HepG2 (cell line): ENCODE results near the gene ZBTB20. TPM values are rescaled to one million over a fixed set of nuclear protein-coding genes. Genes with fewer than 3 reads are reported as not detected.

Experiments used
- ATAC-seq: fragments of 200-7000 bp; cut with Tn5 transposase; 3 replicates; pipeline ENCODE4 v1.9.1; 2020; ENCODE audit warnings: mild to moderate bottlenecking, moderate library complexity
- BruUV-seq: library from RNA; stranded (reverse); fragments of 400-500 nt; replicated peaks from 2 replicates; lab custom pipeline; 2021; lab: Mats Ljungman, UMichigan
- CTCF ChIA-PET: fragments of 300-600 bp; formaldehyde crosslinking; extraction: SDS; loops from one replicate; lab custom pipeline; 2021; ENCODE audit warnings: low total read pairs, inconsistent platforms, low intra/inter-chr PET ratio; lab: Yijun Ruan, JAX
- POLR2A ChIA-PET: fragments of 350-600 bp; sonication (Branson Sonifier 250); formaldehyde crosslinking; loops from one replicate; lab custom pipeline; 2020; ENCODE audit warnings: antibody characterized with exemption, inconsistent platforms; lab: Yijun Ruan, JAX
- DNase-seq: peaks from one replicate; pipeline ENCODE4 v3.0.0-alpha.2; 2015; ENCODE audit warnings: low spot score
- FAIRE-seq: peaks from 3 replicates; lab custom pipeline; 2011; peaks lifted over from hg19 to GRCh38; lab: Jason Lieb, UNC
- H2AFZ ChIP-seq: one replicate; pipeline ENCODE4 v1.6.1; 2011; ENCODE audit warnings: low read length, inconsistent platforms
- H3K27ac ChIP-seq: fragments of 300-600 bp; 3 replicates; pipeline ENCODE4 v1.8.0; 2011; ENCODE audit warnings: mixed run types, mild to moderate bottlenecking, mixed read lengths, low read length, inconsistent platforms; ENCODE audit not compliant: insufficient read depth; ENCODE audit errors: extremely low read length
- H3K27me3 ChIP-seq, 2 experiments: fragments of 200-600 bp in 1 of 2; 2 replicates in 1 of 2; 3 replicates in 1 of 2; pipeline versions ENCODE4 v1.6.0 to v1.8.0; 2011; ENCODE audit warnings: low read length in 2 of 2, mild to moderate bottlenecking in 2 of 2, moderate library complexity in 2 of 2, inconsistent platforms in 1 of 2; ENCODE audit not compliant: insufficient read depth in 2 of 2, control insufficient read depth in 1 of 2
- H3K36me3 ChIP-seq, 2 experiments: fragments of 200-600 bp in 1 of 2; replicated peaks in 1 of 2; 2 replicates in 1 of 2; 3 replicates in 1 of 2; pipeline versions ENCODE4 v1.5.1 to v1.8.0; 2011; ENCODE audit warnings: low read length in 2 of 2, inconsistent platforms in 1 of 2; ENCODE audit not compliant: insufficient read depth in 2 of 2, control insufficient read depth in 1 of 2
- H3K4me1 ChIP-seq: 2 replicates; pipeline ENCODE4 v1.5.1; 2012; ENCODE audit warnings: low read length, inconsistent platforms; ENCODE audit not compliant: insufficient read depth
- H3K4me2 ChIP-seq: 2 replicates; pipeline ENCODE4 v1.6.0; 2011; ENCODE audit warnings: low read depth, low read length, inconsistent platforms
- H3K4me3 ChIP-seq, 3 experiments: fragments of 200-600 bp in 1 of 3; sonication (generic), shearing (Covaris generic) in 1 of 3; replicated peaks in 1 of 3; 2 replicates each; pipeline ENCODE4 v1.5.1; 2011 to 2016; ENCODE audit warnings: low read length in 3 of 3, inconsistent platforms in 2 of 3, low read depth in 2 of 3, mild to moderate bottlenecking in 2 of 3, control low read depth in 1 of 3, mixed read lengths in 1 of 3; ENCODE audit not compliant: insufficient read depth in 1 of 3
- H3K79me2 ChIP-seq: one replicate; pipeline ENCODE4 v1.6.1; 2011; ENCODE audit warnings: low read length, inconsistent platforms; ENCODE audit not compliant: insufficient read depth
- H3K9ac ChIP-seq: 2 replicates; pipeline ENCODE4 v1.6.0; 2011; ENCODE audit warnings: mild to moderate bottlenecking, low read depth, low read length, inconsistent platforms; ENCODE audit not compliant: insufficient read depth
- H3K9me3 ChIP-seq: 2 replicates; pipeline ENCODE4 v1.5.1; 2012; ENCODE audit warnings: mild to moderate bottlenecking, low read length
- H4K20me1 ChIP-seq: 2 replicates; pipeline ENCODE4 v1.6.0; 2011; ENCODE audit warnings: inconsistent platforms, mild to moderate bottlenecking, low read length, moderate library complexity; ENCODE audit not compliant: insufficient read depth
- AFF4 ChIP-seq: sonication (generic); formaldehyde crosslinking; IDR thresholded peaks from 2 replicates; pipeline ENCODE4 v1.4.0; 2020; ENCODE audit warnings: missing genetic modification reagents
- ARHGAP35 ChIP-seq: sonication (generic); formaldehyde crosslinking; IDR thresholded peaks from 2 replicates; pipeline ENCODE4 v1.9.0; 2022; ENCODE audit warnings: mild to moderate bottlenecking, inconsistent platforms, moderate library complexity, missing genetic modification reagents, borderline replicate concordance
- EED ChIP-seq: sonication (generic); formaldehyde crosslinking; IDR thresholded peaks from 2 replicates; pipeline ENCODE4 v1.5.0; 2020; ENCODE audit warnings: mild to moderate bottlenecking, missing genetic modification reagents
- GPBP1L1 ChIP-seq: sonication (generic); formaldehyde crosslinking; IDR thresholded peaks from 2 replicates; pipeline ENCODE4 v1.5.0; 2020; ENCODE audit warnings: mild to moderate bottlenecking, missing genetic modification reagents
- REST ChIP-seq, 2 experiments: IDR thresholded peaks; 2 replicates each; pipeline ENCODE4 v1.6.1; 2011 to 2012; ENCODE audit warnings: low read length in 2 of 2, borderline replicate concordance in 1 of 2, low read depth in 1 of 2, mild to moderate bottlenecking in 1 of 2, moderate library complexity in 1 of 2
- SETDB1 ChIP-seq: sonication (generic); formaldehyde crosslinking; IDR thresholded peaks from 2 replicates; pipeline ENCODE4 v1.5.1; 2020; ENCODE audit warnings: missing genetic modification reagents, mild to moderate bottlenecking, borderline replicate concordance
- ZFP36L2 ChIP-seq: sonication (generic); formaldehyde crosslinking; IDR thresholded peaks from 2 replicates; pipeline ENCODE4 v1.4.0; 2020; ENCODE audit warnings: missing genetic modification reagents
- ZFP37 ChIP-seq: sonication (generic); formaldehyde crosslinking; IDR thresholded peaks from 2 replicates; pipeline ENCODE4 v1.4.0; 2020; ENCODE audit warnings: missing genetic modification reagents, borderline replicate concordance
- ZMAT3 ChIP-seq: sonication (generic); formaldehyde crosslinking; conservative IDR thresholded peaks from 2 replicates; pipeline ENCODE4 v1.7.0; 2021; ENCODE audit warnings: missing genetic modification reagents
- ZNF276 ChIP-seq: sonication (generic); formaldehyde crosslinking; IDR thresholded peaks from 2 replicates; pipeline ENCODE4 v1.4.0; 2020; ENCODE audit warnings: mild to moderate bottlenecking, low read depth, missing genetic modification reagents
- ZNF546 ChIP-seq: sonication (generic); formaldehyde crosslinking; conservative IDR thresholded peaks from 2 replicates; pipeline ENCODE4 v1.8.1; 2023; ENCODE audit warnings: mild to moderate bottlenecking, missing genetic modification reagents
- ZNF776 ChIP-seq: sonication (generic); formaldehyde crosslinking; IDR thresholded peaks from 2 replicates; pipeline ENCODE4 v1.4.0; 2020; ENCODE audit warnings: mild to moderate bottlenecking, missing genetic modification reagents
- WGBS: methylation state at CpG from one replicate; pipeline ENCODE4 v1.1.6; 2017; ENCODE audit warnings: low lambda C conversion rate; 5-methylcytosine and 5-hydroxymethylcytosine counted together
- in situ Hi-C: cut with HindIII; loops from 2 replicates; pipeline ENCODE4 v1.10.0; 2017; ENCODE audit warnings: low pct_unique_long_range_greater_than_20kb; ENCODE audit not compliant: extremely low pct_ligation_motif_present
- intact Hi-C: fragments of 100-400 bp; cut with micrococcal nuclease; formaldehyde crosslinking; loops from one replicate; pipeline ENCODE4 v1.10.0; 2022; ENCODE audit not compliant: unreplicated experiment
- polyA plus RNA-seq, 8 experiments: library from polyadenylated mRNA; depleted of rRNA in 3 of 8; stranded (reverse) in 7 of 8; unstranded in 1 of 8; fragments of >200 nt; fragmentation: Illumina TruSeq in 4 of 8; extraction: Trizol in 4 of 8; gene quantifications; 2 replicates each; pipeline versions ENCODE4 v1.2.1 to v1.2.3, GENCODE V29; 2011 to 2016; ENCODE audit warnings: low read depth in 4 of 8, missing spikeins in 1 of 8, mixed read lengths in 1 of 8; ENCODE audit not compliant: insufficient read depth in 1 of 8
- total RNA-seq, 5 experiments: library from RNA; depleted of rRNA; stranded (reverse); fragments of >200 nt; fragmentation: Illumina TruSeq; extraction: Trizol; gene quantifications; 2 replicates each; pipeline ENCODE4 v1.2.3, GENCODE V29; 2016; ENCODE audit warnings: low read depth in 1 of 5

Gene ZBTB20
- total and polyA plus RNA-seq, 2 of the 13 experiments (the other 11 are each of a cell fraction or from before 2014, with no cell fraction given), result 1.9 to 8.8 TPM

- Histone ChIP-seq H3K4me2 (no peak overlapping the region), H3K4me1 (no peaks in the 10 kb centered on the region; the same call in 1 of the 2 replicates), H3K36me3 (no peaks in the 10 kb centered on the region), H3K27me3 (no peaks in the 10 kb centered on the region), H4K20me1 (no peaks in the 10 kb centered on the region), H3K9me3 (no peaks in the 10 kb centered on the region), H3K4me3 (no peak overlapping the region), H3K27ac (no peak overlapping the region), H3K9ac (no peak overlapping the region), H3K79me2 (no peaks in the 10 kb centered on the region), H2AFZ (no peak overlapping the region)
- BruUV-seq, result no TSS peak
- DNase-seq (peak; percentile 2), FAIRE-seq (no peak), ATAC-seq (no peak)
- POLR2A ChIA-PET, result no interaction called here
- CTCF ChIA-PET, result no interaction called here
- intact Hi-C loops (no loop called here), in situ Hi-C loops (loop anchor here (25.0 kb wide), 1 partner anchor 610 kb away; no protein-coding TSS in a partner anchor)
- WGBS, result 40% methylated on average over 3 of the region's 3 CpGs
- TF ChIP-seq REST (IDR thresholded peaks at IDR 0.05; ENCODE audit: borderline replicate concordance in 1 of 2, low read depth in 1 of 2, low read length in 2 of 2), result no peak
- no peak for TF ChIP-seq ZFP36L2 (CRISPR knock-in tag)
- no peak for TF ChIP-seq ZNF276 (CRISPR knock-in tag)
- TF ChIP-seq ZNF776 (CRISPR knock-in tag), result no peak
- TF ChIP-seq GPBP1L1 (CRISPR knock-in tag), result no peak
- no peak for TF ChIP-seq ZMAT3 (CRISPR knock-in tag)
- TF ChIP-seq AFF4 (CRISPR knock-in tag), result no peak
- no peak for TF ChIP-seq ZFP37 (CRISPR knock-in tag)
- TF ChIP-seq ZNF546 (CRISPR knock-in tag), result no peak
- no peak for TF ChIP-seq ARHGAP35 (CRISPR knock-in tag)
- no peak for TF ChIP-seq SETDB1 (CRISPR knock-in tag)
- no peak for TF ChIP-seq EED (CRISPR knock-in tag)
Observed at GRCh38 chr3:115077501-115078250, 69.4 kb downstream of the ZBTB20 start.
